HG03521 (cell line): Measurements from ENCODE around the gene RAB11FIP3.
A peak's percentile ranks its signal among the peaks of the same experiment; 100 is the strongest.

Experiments
- ATAC-seq: cut with Tn5 transposase; IDR thresholded peaks from one replicate; pipeline ENCODE4 v1.9.1; 2021; ENCODE audit warnings: mild to moderate bottlenecking, moderate library complexity; ENCODE audit not compliant: unreplicated experiment

RAB11FIP3 gene

DNA sequence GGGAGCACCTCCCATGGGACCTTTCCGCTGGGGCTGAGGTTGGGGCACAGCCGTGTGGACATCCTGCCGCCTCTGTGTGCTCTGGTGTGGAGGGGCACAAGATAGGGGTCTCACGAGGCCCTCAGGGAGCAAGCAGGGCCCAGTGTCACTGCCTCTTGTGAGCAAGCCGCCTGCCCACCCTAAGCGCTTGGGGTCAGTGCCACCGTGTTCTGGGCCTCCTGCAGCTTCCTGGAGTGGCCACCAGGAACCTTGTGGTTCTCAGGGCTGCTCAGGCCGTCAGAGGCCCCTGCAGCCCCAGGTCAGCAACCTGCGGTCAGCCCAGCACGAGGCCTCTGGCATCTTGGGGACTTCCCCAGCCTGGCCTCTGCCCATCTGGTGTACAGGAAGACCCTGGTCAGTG is 88.5 kb downstream of the RAB11FIP3 start:
- no peak for ATAC-seq

DNA sequence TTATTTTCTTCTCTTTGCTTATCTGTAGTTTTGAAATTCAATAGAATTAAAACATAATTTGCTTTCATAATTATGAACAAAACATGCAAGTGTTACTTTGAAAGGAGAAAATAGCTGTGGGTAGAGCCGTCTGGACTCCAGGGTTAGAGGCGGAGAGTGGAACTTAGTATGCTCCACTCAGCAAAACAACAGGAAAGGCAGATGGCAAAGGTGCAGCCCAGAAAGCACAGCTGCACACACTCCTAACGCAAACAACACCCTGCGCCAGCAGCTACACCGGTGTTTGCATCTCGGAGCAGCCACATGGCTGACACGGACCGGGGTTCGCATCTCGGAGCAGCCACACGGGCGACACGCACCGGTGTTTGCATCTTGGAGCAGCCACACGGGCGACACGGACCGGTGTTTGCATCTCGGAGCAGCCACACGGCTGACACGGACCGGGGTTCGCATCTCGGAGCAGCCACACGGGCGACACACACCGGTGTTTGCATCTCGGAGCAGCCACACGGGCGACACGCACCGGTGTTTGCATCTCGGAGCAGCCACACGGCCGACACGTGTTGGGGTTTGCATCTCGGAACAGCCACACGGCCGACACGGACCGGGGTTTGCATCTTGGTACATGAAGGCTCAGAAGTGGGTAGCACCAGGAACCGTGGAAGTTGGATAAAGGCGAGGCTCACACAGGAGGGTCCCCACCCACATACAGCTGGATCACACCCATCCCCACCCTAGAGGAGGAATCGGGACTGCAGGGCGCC is 89.9 kb downstream of the RAB11FIP3 start:
- no peak for ATAC-seq

DNA sequence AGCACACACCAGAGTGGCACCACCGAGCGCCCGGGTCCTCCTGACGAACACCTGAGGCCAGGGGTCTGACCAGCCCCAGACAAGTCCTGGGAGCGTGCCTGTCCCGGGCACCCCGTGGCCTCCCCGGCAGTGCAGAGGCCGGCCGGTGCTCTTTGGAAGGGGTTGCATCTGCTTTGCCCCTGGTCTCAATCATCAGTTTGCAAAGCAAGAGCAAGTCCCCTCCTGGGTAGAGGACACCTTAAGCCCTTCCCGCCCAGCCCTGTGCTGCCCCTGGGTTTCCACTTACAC is 90.4 kb downstream of the RAB11FIP3 start:
- ATAC-seq = no peak

DNA sequence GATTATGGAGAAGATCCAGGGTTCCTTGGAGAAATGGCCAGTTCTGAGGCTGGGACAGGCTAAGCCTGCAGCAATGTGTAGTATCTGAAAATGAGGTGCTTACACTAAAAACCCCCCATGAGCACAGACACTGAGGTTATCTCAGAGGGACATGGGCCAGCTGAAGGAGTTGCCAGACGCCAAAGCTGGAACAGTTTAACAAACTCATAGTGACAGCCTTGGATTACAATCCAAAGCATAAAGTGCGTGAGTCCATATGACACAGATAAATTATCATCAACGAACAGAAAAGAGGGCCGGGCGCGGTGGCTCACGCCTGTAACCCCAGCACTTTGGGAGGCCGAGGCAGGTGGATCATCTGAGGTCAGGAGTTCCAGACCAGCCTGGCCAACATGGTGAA is 90.9 kb downstream of the RAB11FIP3 start:
- ATAC-seq = no peak

DNA sequence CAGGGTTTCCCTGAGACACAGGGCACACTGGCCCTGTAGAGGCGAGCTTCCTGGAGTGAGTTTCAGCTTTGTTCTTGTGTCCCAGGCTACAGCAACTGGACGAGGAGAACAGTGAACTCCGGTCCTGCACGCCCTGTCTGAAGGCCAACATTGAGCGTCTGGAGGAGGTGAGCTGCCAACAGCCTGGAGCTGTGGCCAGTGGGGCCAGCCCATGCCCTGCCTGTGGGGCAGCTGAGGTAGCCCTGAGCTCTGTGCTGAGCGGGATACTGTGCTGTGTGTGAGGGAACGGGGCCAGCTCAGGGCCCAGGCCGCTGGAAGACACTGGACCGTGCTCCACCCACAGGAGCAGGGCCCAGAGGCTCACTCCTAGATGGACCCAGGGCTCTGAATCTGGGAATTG is 93.4 kb downstream of the RAB11FIP3 start:
- ATAC-seq = no peak

DNA sequence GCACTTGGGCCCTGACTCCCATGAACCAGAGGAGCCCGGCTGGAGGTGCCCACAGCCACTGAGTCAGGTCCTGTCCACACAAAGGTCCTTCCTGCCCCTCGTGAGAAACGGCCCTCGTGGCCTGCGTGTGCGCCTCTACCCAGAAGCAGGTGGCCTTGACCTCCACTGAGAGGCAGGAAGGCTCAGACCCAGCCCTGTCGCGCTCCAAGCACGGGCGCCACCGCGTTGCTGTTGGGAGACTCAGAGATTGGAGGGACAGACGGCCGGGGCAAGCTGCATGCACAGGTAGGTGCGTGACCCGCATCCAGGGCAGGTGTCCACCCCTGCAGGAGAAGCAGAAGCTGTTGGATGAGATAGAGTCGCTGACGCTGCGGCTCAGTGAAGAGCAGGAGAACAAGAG is 94.0 kb downstream of the RAB11FIP3 start:
- no peak for ATAC-seq

DNA sequence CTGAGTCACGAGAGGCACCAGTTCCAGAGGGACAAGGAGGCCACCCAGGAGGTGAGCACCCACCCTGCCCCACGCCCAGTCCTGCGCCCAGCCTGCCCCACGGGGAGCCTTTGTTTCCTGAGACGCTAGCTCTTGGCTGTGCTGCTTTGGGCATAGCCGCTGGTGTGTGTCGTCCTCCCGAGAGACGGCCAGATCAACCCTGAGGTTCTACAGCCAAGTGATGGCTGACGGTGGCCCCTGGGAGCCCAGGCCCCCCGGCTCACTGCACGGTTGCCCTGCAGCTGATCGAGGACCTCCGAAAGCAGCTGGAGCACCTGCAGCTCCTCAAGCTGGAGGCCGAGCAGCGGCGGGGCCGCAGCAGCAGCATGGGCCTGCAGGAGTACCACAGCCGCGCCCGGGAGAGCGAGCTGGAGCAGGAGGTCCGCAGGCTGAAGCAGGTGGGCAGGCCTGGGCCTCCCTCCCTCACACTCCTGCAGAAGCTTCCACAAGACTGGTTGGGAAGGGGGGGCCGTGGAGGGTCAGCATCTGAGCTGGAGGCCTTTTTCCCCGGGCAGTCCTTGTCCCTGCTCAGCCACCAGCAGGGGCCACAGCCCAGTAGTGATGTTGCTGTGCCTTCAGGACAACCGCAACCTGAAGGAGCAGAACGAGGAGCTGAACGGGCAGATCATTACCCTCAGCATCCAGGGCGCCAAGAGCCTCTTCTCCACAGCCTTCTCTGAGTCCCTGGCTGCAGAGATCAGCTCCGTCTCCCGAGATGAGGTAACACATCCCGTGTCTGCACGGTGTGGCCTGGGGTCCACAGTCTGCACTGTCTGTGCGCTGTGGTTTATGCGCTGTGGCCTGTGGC is 94.6 kb downstream of the RAB11FIP3 start:
- no peak for ATAC-seq

DNA sequence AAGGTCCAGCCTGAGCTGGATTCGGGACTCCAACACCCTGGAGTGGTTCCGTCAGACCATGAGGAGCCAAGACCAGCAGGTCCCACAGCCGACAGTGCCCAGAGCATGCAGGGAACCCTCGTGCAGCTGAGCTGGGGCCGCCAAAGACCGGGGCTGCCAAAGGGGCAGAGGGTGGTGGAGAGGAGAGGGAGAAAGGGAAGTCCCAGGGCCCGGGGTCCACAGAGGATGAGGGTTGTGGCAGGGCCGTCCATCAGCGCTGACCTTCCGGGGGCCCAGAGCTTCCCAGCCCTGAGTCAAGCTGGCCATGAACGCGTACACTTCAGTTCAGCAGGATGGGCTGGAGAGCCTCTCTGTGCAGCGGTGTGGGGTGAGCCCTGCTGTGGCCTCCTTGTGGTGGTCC is 95.4 kb downstream of the RAB11FIP3 start:
- no peak for ATAC-seq

DNA sequence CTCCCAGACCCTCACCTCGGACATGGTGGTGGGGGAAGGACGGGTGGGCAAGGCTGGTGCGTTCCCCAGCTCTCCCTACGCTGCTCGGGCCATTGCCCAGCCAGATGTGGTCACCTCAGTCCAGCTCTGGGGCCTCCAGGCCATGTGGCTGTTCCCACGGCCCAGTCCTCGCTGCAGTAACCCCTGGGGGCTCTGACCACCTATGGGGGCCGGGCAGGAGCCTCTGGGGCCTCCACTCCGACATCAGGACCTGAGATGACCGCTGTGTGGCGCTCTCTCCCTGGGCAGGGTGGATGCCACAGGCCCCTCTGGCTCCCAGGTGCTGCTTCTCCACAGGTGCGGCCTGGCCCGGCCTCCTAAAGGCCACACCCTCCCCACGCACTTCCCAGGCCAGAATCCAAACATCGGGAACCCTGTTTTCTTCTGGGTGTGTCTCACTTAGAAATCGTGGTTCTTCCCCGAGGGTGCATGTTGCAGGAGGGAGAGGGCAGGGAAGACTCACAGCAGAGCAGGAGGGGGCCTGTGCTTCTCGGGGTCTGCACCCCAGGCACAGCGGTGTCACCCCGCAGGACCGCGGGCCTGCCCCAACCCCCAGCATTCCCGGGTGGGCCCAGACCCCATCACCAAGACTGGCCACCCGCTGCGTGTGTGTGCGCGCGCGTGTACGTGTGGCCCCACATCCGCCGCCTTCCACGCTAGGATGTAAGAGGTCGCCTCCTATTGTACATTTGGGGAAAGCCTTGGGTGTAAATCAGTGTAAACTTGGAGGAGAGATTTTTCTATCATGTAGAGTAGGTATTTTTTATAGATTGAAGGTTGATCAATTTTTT is 96.1 kb downstream of the RAB11FIP3 start:
- ATAC-seq = no peak

DNA sequence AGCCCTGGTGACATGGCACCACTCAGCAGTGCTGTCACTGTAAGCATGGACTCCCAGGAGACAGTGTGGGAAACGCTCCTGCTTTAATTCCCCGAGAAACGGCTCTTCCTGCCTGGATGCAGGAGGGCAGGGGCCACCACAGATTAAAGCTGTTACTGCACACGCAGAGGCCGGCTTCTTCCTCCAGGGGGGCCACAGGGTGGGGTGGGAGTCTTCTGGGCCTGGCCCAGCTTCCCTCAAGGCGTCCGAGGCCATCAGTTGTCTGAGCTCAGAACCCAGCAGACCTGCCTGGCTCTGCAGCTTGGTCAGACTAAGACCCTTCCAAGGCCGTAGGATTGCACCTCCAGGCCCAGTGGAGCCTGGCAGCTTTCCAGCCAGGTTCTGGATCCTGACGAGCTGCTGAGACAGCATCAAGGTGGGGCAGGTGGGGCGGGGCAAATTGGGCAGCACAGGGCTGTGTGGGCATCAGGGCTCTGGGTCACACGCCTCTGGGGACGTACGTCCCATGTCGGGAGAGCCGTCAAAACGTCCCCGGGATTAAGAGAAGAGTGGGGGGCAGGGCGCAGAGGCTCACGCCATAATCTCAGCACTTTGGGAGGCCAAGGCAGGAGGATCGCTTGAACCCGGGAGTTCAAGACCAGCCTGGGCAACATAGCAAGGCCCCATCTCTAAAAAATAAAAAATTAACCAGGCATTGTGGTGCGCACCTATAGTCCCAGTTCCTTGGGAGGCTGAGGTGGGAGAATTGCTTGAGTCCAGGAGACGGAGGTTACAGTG is 97.1 kb downstream of the RAB11FIP3 start:
- no peak for ATAC-seq

DNA sequence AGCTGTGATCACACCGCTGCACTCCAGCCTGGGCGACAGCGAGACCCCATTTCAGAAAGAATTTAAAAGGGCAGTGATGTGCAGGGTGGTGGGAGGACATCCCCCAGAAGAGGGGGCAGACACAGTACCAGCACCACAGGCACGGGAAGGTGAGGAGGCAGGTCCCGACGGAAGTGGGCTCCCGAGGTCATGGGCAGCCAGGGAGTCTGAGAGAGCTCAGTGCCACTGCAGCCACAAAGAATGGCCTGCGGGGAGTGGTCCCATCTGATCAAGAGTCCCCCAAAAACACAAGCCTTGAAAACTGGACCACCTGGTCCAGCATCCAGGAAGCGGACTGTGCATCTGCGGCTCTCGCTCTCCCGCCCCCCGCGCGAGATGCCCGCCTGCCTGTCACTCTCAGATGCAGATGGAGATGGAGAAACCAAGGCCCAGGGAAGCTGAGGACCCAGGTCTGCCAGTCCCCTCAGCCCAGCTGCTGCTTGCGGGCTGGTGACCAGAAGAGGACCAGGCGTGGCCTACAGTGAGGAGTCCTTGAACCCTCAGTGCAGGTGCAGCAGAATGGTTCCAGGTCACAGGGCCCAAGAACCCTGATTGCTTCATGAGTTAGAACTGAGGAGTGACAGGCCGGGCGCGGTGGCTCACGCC is 97.8 kb downstream of the RAB11FIP3 start:
- ATAC-seq = no peak

DNA sequence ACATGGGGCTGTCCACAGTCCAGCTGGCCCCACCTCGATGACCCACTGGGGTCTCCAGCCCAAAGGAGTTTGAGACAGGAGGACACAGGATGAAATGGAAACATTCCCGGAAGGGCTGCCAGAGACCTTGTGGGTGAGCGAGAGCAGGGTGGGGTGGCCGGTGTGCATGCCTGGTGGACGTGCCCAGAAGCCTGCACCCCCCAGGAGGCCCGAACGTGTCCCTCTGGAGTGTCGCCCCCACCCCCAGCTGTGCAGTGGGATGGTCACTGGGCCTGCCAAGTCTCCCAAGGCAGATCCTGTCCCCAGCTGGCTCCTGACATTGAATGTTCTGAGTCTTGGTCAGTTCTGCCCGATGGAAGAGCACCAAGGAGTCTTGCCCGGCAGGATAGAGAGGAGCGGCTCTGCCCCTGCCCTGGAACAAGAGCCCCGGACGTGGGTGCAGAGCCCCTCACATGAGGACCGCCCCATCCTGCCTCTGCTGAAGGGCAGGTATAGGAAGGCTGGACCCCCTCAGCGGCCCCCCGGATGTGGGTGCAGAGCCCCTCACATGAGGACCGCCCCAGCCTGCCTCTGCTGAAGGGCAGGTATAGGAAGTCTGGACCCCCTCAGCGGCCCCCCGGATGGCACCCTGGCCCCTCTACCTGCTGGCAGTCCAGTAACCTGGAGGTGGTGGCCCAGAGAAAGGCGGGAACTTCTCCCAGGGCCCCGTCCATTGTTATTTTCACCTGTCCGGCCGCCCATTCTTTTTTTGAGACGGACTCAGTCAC is 99.0 kb downstream of the RAB11FIP3 start:
- no peak for ATAC-seq

DNA sequence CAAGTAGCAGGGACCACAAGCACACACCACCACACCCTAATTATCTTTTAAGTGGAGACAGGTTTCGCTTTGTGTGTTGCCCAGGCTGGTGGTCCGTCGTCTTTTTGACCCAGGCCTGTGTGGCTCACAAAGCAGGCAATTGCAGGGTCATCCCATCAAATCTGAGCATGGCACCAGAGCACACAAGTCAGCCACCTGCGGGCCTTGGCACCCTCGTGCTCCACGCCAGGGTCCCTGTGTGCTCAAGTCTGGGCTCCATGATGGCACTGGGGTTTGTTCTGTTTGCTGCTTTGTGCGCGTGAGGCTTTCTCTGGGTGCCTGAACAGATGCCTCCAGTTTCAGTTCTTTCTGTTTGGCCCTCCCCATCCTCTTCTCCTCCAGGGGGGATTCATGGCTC is 99.7 kb downstream of the RAB11FIP3 start:
- ATAC-seq = no peak

DNA sequence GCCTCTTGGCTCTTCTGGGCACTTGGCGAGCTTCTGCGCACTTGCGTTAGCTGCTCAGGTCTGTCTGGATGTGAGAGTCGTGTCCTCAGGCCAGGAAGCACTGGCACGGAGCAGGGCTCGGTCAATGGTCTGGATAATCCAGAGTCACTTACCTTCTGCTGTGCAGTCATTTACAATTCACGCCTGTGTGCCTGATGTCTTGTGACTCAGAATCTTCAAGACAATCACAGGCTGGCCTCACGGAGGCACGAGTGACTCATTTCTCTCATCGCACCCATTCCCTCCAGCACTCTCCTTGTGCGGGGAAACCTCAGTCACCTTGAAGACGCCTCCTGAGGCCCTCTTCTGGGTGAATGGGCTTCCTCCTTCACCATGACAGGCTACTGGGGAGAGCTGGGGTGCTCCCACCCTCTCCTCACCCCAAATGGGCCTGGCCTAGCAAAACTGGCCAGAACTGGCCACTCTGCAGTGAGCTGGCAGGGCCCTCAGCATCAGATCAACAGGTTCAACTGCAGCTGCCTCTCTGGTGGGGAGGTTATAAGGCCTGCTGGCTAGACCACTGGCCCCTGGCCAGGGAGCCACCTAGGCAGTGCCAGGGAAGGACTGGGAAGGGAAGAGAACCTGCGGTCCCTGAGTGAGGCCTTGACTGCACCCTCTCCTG is 100.2 kb downstream of the RAB11FIP3 start:
- ATAC-seq = no peak

DNA sequence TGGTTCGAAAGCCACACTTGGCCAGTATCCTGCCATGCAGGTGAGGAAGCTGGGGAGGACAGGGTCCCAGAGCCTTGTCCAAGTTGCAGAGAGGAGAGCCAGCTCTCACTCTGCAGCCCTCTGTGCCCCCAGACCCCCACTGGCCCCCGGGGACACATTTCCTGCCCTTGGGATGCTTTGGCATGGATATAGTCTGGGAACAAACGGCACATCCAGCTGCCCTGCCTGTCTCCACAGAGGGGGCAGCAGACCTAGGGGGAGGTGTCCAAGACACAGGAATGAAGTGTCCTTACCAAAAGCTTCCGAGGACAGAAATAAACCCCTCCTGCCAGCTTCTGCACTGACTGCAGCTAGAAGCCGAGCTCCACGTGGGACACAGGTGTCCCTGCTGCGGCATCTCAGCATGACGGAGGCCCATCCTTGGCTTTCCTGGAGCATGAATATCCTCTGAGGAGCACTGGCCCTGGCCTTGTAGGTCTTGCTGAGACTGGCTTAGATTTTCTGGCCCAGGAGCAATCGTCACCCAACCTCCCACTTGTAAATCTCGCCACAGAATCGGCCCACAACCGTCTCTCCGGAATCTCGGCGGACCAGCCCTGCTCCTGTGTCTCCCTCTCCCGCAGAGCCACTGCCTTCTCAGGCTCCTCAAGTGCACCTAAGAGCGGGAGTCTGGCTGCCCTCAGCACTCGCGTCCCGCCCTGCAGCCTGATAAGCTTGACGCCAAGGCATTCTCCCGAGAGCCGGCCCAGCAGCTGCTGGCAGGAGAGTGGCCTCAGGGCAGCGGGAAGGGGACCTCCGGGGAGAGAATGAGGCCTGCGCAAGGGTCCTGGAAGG is 100.9 kb downstream of the RAB11FIP3 start:
- no peak for ATAC-seq

DNA sequence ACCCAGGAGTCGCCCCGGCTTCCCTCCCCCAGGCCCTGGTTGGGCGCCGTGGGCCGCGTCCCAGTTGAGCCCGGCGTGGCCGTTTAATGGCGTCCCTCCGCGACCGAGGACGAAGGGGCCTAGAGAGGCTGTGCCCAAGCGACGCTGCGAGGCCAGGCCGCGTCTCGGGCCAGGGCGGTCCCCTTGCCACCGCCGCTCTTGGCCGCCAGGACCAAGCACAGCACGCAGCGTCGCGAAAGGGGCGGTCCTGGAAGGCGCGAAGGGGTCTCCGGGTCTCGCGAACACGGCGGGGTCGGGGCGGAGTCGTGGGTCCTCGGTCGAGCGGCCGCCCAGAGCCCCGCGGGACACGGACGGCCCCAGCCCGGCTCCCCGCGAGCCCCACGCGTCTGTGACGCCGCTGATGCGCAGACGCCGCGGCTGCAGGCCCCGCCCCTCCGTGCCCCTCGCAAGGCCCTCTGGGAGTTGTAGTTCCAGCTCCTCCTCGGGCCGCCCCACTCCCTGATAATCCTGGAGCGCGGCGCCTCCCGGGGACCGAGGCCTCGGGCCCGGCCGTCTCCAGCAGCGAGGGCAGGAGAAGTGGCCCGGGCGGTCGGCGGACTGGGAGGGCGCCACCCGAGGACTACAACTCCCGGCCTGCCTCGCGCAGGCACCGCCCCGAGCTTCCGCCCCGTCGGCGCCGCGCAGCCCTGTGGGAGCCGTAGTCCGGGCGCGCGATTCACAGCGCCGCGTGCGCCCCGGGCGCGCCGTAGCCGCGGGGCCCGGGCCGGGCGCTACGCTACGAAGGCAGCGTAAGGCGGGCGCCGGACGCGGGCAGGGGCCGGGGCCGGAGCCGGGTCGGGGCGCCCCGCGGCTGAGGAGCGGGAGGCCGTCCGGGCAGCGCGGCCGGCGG is 101.8 kb downstream of the RAB11FIP3 start, which contains the start of gene CAPN15:
Gene CAPN15 (plus strand): TSS at position 698 of the 889 bp plus-strand sequence. CDS start 19,127 bp downstream, outside the sequence.
- peak; percentile 69 for ATAC-seq
